GM08714 (cell line): ENCODE measurements around the gene ASB6.
"Not testable (repeated sequence)": the region's sequence is repeated elsewhere in the genome, so short reads cannot be mapped to it uniquely, and the experiment has no call there.

Experiments used
- H3K4me3 ChIP-seq: fragments of 200-500 bp; sonication (Bioruptor generic); 2 replicates; pipeline ENCODE4 v1.5.1; 2014; ENCODE audit warnings: mild to moderate bottlenecking, low read length, inconsistent platforms
- ZNF274 ChIP-seq: IDR thresholded peaks from 2 replicates; pipeline ENCODE4 v1.6.1; 2012; ENCODE audit warnings: mild to moderate bottlenecking, low read depth, low read length

The ASB6 gene

DNA sequence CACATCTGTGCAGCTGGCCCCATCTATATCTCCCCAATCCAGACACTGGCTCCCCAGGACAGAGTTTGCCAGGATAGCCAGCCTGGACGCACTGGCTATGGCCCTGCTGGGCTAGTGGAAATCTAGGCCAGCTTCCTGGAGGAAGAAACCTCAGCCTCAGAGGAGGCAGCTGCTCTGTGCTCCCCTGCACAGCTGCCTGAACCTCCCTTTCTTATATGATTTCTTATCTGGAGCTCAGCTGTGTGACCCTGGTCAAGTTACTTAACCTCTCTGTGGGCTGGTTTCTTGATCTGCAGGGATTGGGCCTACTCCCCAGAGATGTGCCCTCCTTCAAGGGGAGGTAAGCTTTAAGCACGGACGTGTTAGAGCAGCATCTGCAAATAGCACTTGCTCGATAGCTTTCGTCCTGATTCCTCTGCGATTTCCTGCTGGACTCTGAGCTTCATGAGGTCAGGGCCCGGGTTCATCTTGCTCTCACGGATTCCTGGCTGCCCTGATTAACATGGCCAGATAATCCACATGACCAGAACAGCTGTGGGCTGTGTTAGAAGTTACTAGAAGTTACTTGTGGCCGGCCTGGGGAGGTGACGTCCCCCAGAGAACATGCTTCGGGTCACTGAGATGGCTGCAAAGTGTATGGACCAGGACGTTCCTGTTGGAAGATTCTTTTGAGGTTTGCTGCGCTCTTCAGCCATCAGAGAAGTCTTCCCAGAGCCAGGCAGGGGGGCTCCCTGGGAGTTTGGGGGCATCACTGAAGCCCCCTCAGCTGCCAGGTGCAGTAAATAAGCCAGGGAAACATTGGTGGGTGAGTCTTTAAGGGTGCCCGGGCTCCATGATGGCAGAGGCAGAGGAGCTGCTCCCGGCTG, 35.6 kb downstream of the ASB6 start:
- TF ChIP-seq ZNF274: no peak
- H3K4me3 ChIP-seq: no peak overlapping the region

DNA sequence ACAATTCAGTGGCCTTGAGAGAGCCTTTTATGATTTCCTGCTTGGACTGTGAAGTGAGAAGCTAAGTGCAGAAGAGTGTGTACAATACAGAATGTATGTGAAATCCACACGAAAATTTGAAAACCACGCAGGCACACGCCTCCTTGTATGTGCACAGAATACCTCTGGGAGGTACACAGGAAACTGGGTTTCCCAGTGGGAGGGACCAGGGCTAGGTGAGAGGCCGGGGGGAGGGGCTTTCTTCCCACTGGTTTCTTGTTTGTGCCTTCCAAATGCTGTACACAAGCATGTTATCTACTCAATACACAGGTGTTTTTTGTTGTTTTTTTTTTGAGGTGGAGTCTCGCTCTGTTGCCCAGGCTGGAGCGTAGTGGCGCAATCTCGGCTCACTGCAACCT, 37.2 kb downstream of the ASB6 start:
- no peak overlapping the region for H3K4me3 ChIP-seq
- no peak for TF ChIP-seq ZNF274

GRCh38 chr9:129604056-129604765, 37.7 kb downstream of the ASB6 start:
- TF ChIP-seq ZNF274: no peak
- H3K4me3 ChIP-seq: no peak overlapping the region

DNA sequence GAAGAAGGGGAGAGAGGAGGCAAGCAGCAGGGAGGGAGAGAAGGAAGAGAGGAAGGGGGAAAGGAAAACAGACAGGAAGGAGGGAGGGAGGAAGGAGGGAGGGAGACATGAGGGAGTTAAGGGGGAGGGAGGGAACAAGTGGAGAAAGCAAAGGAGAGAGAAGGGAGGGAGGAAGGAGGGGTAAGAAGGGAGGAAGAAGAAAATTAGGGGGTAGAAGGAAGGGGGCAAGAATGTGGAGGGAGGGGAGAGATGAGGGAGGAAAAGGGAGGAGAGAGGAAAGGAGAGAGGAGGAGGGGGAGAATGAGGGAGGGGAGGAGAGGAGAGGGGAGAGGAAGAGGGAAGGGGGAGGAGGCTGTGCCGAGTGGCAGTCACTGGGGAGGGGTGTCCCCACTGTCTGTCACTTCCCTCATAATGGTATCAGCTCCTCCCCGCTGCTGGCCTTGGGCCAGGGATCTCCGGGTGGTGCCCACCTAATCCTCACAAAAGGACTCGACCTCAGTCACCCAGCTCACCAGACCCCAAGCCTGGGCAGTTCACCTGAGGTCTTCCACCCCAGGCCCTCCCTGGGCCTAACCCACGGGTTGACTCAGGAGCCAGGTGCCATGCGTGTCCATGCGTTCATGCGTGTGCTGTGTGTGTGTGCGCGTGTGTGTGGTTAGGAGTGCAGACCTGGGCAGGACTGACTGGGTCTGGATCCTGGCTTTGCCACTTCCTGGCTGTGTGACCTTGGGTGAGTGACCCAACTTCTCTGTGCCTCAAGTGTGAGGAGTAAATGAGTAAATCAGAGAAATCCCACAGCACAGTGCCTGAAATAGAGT, 39.1 kb downstream of the ASB6 start:
- no peak overlapping the region for H3K4me3 ChIP-seq
- TF ChIP-seq ZNF274: no peak

GRCh38 chr9:129601082-129601674, 40.8 kb downstream of the ASB6 start:
- H3K4me3 ChIP-seq: no peak overlapping the region
- no peak for TF ChIP-seq ZNF274

DNA sequence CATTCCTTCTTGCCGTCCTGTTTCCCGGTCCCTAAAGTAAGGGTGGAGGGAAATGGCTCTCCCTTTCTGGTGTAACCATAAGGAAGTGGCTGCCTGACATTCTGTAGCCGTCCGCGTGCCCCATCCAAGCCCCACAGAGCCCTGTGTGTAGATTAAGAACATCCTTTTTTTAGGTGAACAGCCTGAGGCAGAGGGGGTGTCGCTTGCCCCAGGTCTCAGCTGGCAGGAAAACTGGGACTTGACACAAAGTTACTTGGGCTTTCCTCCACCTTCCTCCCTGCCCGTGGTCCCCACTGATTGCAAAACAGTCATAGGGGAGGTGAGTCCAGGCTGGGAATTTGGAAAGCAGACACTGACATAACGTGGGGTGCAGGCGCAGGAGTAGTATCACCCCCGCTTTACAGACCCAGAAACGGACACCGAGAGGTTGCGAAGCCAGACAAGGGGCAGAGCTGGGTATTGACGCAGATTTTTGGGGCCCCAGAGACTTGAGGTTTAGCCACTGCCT, 43.8 kb downstream of the ASB6 start:
- H3K4me3 ChIP-seq: no peak overlapping the region

GRCh38 chr9:129597355-129598088, 44.4 kb downstream of the ASB6 start:
- TF ChIP-seq ZNF274: no peak
- peak overlapping the region; percentile 4; the same call in 1 of the 2 replicates for H3K4me3 ChIP-seq

More for the DNA sequence above, 43.8 kb downstream of the ASB6 start:
- TF ChIP-seq ZNF274: no peak

DNA sequence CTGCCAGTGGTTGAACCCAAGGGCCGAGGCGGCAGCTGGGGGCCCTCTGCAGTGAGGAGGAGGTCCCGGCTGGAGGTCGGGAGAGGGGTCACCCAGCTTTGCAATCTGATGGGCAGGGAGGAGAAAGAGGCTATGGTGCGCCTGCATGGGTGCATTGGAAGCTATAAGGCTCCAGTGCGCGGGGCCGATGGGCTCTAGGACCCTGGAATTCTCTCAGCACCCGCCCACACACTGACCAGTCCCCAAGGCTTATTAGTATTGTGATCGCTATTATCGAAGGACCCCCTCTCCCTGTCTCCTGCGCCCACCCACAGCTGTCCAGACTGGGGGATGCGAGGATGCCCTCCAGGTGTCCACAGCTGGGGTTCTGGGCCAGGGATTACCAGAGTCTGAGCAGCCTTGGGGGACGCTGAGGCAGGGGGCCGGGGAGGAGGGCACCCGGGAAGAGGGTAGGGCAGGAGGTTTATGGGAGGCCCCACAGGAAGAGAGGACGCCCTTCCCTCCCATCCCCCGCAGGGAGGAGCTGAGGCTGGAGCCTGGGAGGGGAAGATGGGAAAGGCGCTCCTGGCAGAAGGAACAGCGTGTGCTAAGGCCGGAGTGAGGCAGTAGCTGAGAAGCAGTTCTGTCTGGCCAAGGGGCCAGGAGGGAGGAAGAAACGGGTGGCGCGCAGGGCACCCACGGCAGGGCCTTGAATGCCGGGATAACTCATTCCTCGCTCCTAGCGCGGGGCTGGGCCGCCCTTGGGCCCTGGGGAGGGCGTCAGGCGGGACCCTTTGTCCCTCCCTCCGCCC, 45.2 kb downstream of the ASB6 start:
- TF ChIP-seq ZNF274: no peak
- peak overlapping the region; percentile 4; the same call in 1 of the 2 replicates for H3K4me3 ChIP-seq

- no peak overlapping the region for H3K4me3 ChIP-seq
- TF ChIP-seq ZNF274: no peak
Observed at GRCh38 chr9:129595903-129596540, 45.9 kb downstream of the ASB6 start.

DNA sequence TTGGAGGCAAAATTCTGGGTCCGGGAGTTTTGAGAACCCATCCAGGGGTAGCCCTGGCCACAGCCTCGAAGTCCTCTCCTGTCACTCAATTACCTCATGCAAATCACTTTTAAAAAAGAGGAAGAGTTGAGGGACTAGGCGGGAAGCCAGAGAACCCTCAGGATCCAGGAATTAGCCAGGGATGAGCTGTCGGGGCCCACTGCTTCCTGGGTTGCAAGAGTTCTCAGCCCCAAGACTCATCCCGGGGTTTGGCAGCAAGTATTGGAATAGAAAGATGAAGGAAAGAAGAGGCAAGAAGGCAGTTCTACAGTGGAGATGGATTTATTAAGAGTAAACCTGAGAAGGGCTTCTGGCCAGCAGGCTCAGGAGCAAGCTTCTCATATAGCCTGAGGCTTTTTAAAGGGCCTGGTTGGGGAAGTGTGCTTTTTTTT, 46.6 kb downstream of the ASB6 start:
- no peak overlapping the region for H3K4me3 ChIP-seq
- no peak for TF ChIP-seq ZNF274

GRCh38 chr9:129594632-129595031, 47.3 kb downstream of the ASB6 start:
- H3K4me3 ChIP-seq: no peak overlapping the region
- no peak for TF ChIP-seq ZNF274

DNA sequence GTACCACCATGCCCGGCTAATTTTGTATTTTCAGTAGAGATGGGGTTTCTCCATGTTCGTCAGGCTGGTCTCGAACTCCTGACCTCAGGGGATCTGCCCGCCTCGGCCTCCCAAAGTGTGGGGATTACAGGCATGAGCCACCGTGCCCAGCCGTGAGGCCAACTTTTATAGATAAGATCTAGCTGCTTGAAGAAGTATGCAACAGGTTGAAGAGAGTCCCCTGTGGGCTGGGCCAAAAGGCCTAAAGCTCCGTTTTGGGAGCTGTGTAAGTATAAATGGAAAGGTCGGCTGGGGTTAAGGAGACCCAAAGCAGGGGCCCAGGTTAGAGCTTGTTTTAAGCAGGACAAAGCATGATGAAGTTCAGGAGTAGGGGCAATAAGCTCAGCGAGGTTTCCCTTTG, 49.2 kb downstream of the ASB6 start:
- H3K4me3 ChIP-seq: not testable (repeated sequence)
